HL-60/S4 treated with phorbol 12-myristate 13-acetate at 8.2 ng/mL for 4 days and 3 days (cell line): ENCODE measurements around the gene PTPRF.

ENCODE experiments used
- in situ Hi-C: fragments of 300-500 bp; cut with MboI; formaldehyde crosslinking; loops from 2 replicates; pipeline ENCODE4 v1.15.0; 2022; ENCODE audit warnings: low sequenced_read_pairs

The PTPRF gene

GRCh38 chr1:43512681-43513080 is 18.0 kb upstream of the PTPRF start:
- in situ Hi-C loops: no loop called here

- in situ Hi-C loops: no loop called here
Observed at GRCh38 chr1:43513471-43514173, 17.1 kb upstream of the PTPRF start.

GRCh38 chr1:43518935-43519686 is 11.6 kb upstream of the PTPRF start:
- in situ Hi-C loops: no loop called here

- in situ Hi-C loops: no loop called here
Observed at GRCh38 chr1:43520100-43520778, 10.4 kb upstream of the PTPRF start.

GRCh38 chr1:43521078-43521477 is 9.6 kb upstream of the PTPRF start:
- in situ Hi-C loops: no loop called here

- in situ Hi-C loops: no loop called here
Observed at GRCh38 chr1:43521756-43522155, 8.9 kb upstream of the PTPRF start.

- in situ Hi-C loops: no loop called here
Observed at GRCh38 chr1:43522431-43522775, 8.3 kb upstream of the PTPRF start.

- in situ Hi-C loops: no loop called here
Observed at GRCh38 chr1:43522776-43523480, 7.8 kb upstream of the PTPRF start.

GRCh38 chr1:43524804-43525203 is 5.9 kb upstream of the PTPRF start:
- in situ Hi-C loops: loop anchor here (25.0 kb wide), 1 partner anchor 512 kb away; the partner anchor contains the start of gene SLC6A9

- in situ Hi-C loops: loop anchor here (25.0 kb wide), 1 partner anchor 511 kb away; the partner anchor contains the start of gene SLC6A9
Observed at GRCh38 chr1:43526002-43526401, 4.7 kb upstream of the PTPRF start.

GRCh38 chr1:43527111-43527878 is 3.4 kb upstream of the PTPRF start:
- in situ Hi-C loops: loop anchor here (25.0 kb wide), 1 partner anchor 510 kb away; the partner anchor contains the start of gene SLC6A9

- in situ Hi-C loops: loop anchor here (25.0 kb wide), 1 partner anchor 508 kb away; the partner anchor contains the start of gene SLC6A9
Observed at GRCh38 chr1:43529206-43529731, 1.4 kb upstream of the PTPRF start.

- in situ Hi-C loops: loop anchor here (25.0 kb wide), 1 partner anchor 506 kb away; the partner anchor contains the start of gene SLC6A9
Observed at GRCh38 chr1:43531107-43531905, 623 bp downstream of the PTPRF start.

- in situ Hi-C loops: loop anchor here (25.0 kb wide), 1 partner anchor 505 kb away; the partner anchor contains the start of gene SLC6A9
Observed at GRCh38 chr1:43531906-43532584, 1.4 kb downstream of the PTPRF start.

- in situ Hi-C loops: loop anchor here (25.0 kb wide), 1 partner anchor 505 kb away; the partner anchor contains the start of gene SLC6A9
Observed at GRCh38 chr1:43532716-43533115, 2.0 kb downstream of the PTPRF start.

- in situ Hi-C loops: loop anchor here (25.0 kb wide), 1 partner anchor 504 kb away; the partner anchor contains the start of gene SLC6A9
Observed at GRCh38 chr1:43533584-43533983, 2.9 kb downstream of the PTPRF start.

- in situ Hi-C loops: loop anchor here (25.0 kb wide), 1 partner anchor 503 kb away; the partner anchor contains the start of gene SLC6A9
Observed at GRCh38 chr1:43534256-43534655, 3.6 kb downstream of the PTPRF start.
